K562 (cell line): ENCODE measurements around the gene IFT81. TPM values are rescaled to one million over a fixed set of nuclear protein-coding genes. Genes with fewer than 3 reads are reported as not detected.

ENCODE experiments used
- ATAC-seq: fragments of 200-7000 bp; cut with Tn5 transposase; 3 replicates; pipeline ENCODE4 v1.9.1; 2020; ENCODE audit warnings: moderate library complexity
- BruUV-seq: library from RNA; stranded (reverse); fragments of 400-500 nt; replicated peaks from 2 replicates; lab custom pipeline; 2021; lab: Mats Ljungman, UMichigan
- CTCF ChIA-PET: fragments of 300-600 bp; formaldehyde crosslinking; extraction: SDS; loops from one replicate; lab custom pipeline; 2021; ENCODE audit warnings: low intra/inter-chr PET ratio; lab: Yijun Ruan, JAX
- POLR2A ChIA-PET: fragments of 300-600, 350-650 bp; sonication (Branson Sonifier 250); formaldehyde crosslinking; extraction: SDS; loops from one replicate; lab custom pipeline; 2021; ENCODE audit warnings: antibody characterized with exemption, inconsistent platforms; lab: Yijun Ruan, JAX
- DNase-seq, 4 experiments: peaks; one replicate each; pipeline versions ENCODE4 v3.0.0 to v3.0.0-alpha.2; 2011 to 2018; ENCODE audit warnings: low spot score in 3 of 4, mixed read lengths in 3 of 4; ENCODE audit errors: extremely low read depth in 1 of 4
- FAIRE-seq: peaks from 2 replicates; lab custom pipeline; 2011; peaks lifted over from hg19 to GRCh38; lab: Jason Lieb, UNC
- H2AFZ ChIP-seq: 2 replicates; pipeline ENCODE4 v1.6.0; 2011; ENCODE audit warnings: low read depth, low read length, control low read depth, inconsistent platforms
- H3K27ac ChIP-seq: fragments of 200-600 bp; 3 replicates; pipeline ENCODE4 v1.8.0; 2011; ENCODE audit warnings: low read depth, mild to moderate bottlenecking, control low read depth, inconsistent platforms, low read length, moderate library complexity, mixed read lengths; ENCODE audit errors: extremely low read depth
- H3K27me3 ChIP-seq, 2 experiments: fragments of 300-600 bp in 1 of 2; 2 replicates in 1 of 2; 3 replicates in 1 of 2; pipeline versions ENCODE4 v1.6.0 to v1.8.0; 2011; ENCODE audit warnings: inconsistent platforms in 2 of 2, low read length in 2 of 2, mild to moderate bottlenecking in 1 of 2, mixed read lengths in 1 of 2, moderate library complexity in 1 of 2; ENCODE audit not compliant: control insufficient read depth in 2 of 2, insufficient read depth in 2 of 2
- H3K36me3 ChIP-seq: fragments of 300-600 bp; 3 replicates; pipeline ENCODE4 v1.8.0; 2011; ENCODE audit warnings: mild to moderate bottlenecking, low read length, inconsistent platforms; ENCODE audit not compliant: control insufficient read depth, insufficient read depth
- H3K4me1 ChIP-seq, 2 experiments: fragments of 200-600 bp in 1 of 2; replicated peaks in 1 of 2; 2 replicates in 1 of 2; 3 replicates in 1 of 2; pipeline versions ENCODE4 v1.5.1 to v1.8.0; 2011; ENCODE audit warnings: inconsistent platforms in 2 of 2, low read length in 2 of 2, mild to moderate bottlenecking in 1 of 2, mixed read lengths in 1 of 2, moderate library complexity in 1 of 2; ENCODE audit not compliant: control insufficient read depth in 2 of 2, insufficient read depth in 2 of 2
- H3K4me2 ChIP-seq: 2 replicates; pipeline ENCODE4 v1.6.1; 2011; ENCODE audit warnings: low read length, control low read depth, inconsistent platforms, mixed read lengths; ENCODE audit not compliant: insufficient read depth
- H3K4me3 ChIP-seq: fragments of 200-600 bp; sonication (generic), shearing (Covaris generic); 2 replicates; pipeline ENCODE4 v1.5.1; 2016; ENCODE audit warnings: control low read depth, inconsistent platforms
- H3K79me2 ChIP-seq: fragments of 200-600 bp; 3 replicates; pipeline ENCODE4 v1.8.0; 2011; ENCODE audit warnings: low read length, inconsistent platforms; ENCODE audit not compliant: control insufficient read depth, insufficient read depth
- H3K9ac ChIP-seq, 2 experiments: 2 replicates each; pipeline versions ENCODE4 v1.6.0 to v1.6.1; 2011; ENCODE audit warnings: low read depth in 2 of 2, low read length in 2 of 2, control low read depth in 1 of 2, inconsistent platforms in 1 of 2, mild to moderate bottlenecking in 1 of 2, mixed read lengths in 1 of 2; ENCODE audit not compliant: insufficient read depth in 1 of 2
- H3K9me1 ChIP-seq: one replicate; pipeline ENCODE4 v1.6.0; 2011; ENCODE audit warnings: inconsistent platforms, mild to moderate bottlenecking, low read length, moderate library complexity; ENCODE audit not compliant: control insufficient read depth, insufficient read depth
- H3K9me3 ChIP-seq: replicated peaks from 2 replicates; pipeline ENCODE4 v1.5.1; 2011; ENCODE audit warnings: low read depth, low read length, inconsistent platforms; ENCODE audit not compliant: control insufficient read depth, insufficient read depth
- H4K20me1 ChIP-seq: replicated peaks from 2 replicates; pipeline ENCODE4 v1.6.1; 2011; ENCODE audit warnings: low read length, inconsistent platforms, mixed read lengths; ENCODE audit not compliant: control insufficient read depth, insufficient read depth
- CREBBP ChIP-seq: IDR thresholded peaks from one replicate; pipeline ENCODE4 v1.6.1; 2012; ENCODE audit warnings: low read depth, mild to moderate bottlenecking, control low read depth, inconsistent platforms, low read length
- JUN ChIP-seq, 2 experiments: sonication (generic) in 1 of 2; formaldehyde crosslinking in 1 of 2; IDR thresholded peaks; 2 replicates each; pipeline versions ENCODE4 v1.6.1 to v1.8.0; 2012 to 2022; ENCODE audit warnings: borderline replicate concordance in 2 of 2, mild to moderate bottlenecking in 2 of 2, improper control_type of control experiment in 1 of 2, low read depth in 1 of 2, low read length in 1 of 2, missing genetic modification reagents in 1 of 2
- PPARD ChIP-seq: fragments of 250-450 bp; sonication (Bioruptor Pico); IDR thresholded peaks from 2 replicates; pipeline ENCODE4 v1.8.0; 2022; ENCODE audit warnings: inconsistent platforms, mild to moderate bottlenecking, moderate library complexity
- STAT5A ChIP-seq: IDR thresholded peaks from 2 replicates; pipeline ENCODE4 v1.6.1; 2012; ENCODE audit warnings: low read length, inconsistent platforms, borderline replicate concordance
- TAF1 ChIP-seq: IDR thresholded peaks from 2 replicates; pipeline ENCODE4 v1.6.1; 2011; ENCODE audit warnings: mild to moderate bottlenecking, low read length, moderate library complexity; ENCODE audit not compliant: insufficient read depth, control insufficient read depth, severe bottlenecking; ENCODE audit errors: extremely low read depth
- YBX1 ChIP-seq: fragments of 450-650 bp; IDR thresholded peaks from 2 replicates; pipeline ENCODE4 v1.7.1; 2016; ENCODE audit warnings: mild to moderate bottlenecking
- ZFP30 ChIP-seq: fragments of 250-450 bp; sonication (Bioruptor Pico); IDR thresholded peaks from 2 replicates; pipeline ENCODE4 v1.8.0; 2022; ENCODE audit warnings: moderate library complexity, mild to moderate bottlenecking, inconsistent platforms, borderline replicate concordance
- ZNF174 ChIP-seq: fragments of 250-450 bp; sonication (Bioruptor Pico); IDR thresholded peaks from 2 replicates; pipeline ENCODE4 v1.4.0; 2020; ENCODE audit warnings: mild to moderate bottlenecking
- ZNF644 ChIP-seq: fragments of 200-800 bp; sonication (Bioruptor generic); IDR thresholded peaks from 2 replicates; pipeline ENCODE4 v1.6.1; 2016; ENCODE audit warnings: low read depth, missing genetic modification characterization, missing compliant biosample characterization
- ZNF77 ChIP-seq: fragments of 250-450 bp; sonication (Bioruptor Pico); IDR thresholded peaks from 2 replicates; pipeline ENCODE4 v1.5.0; 2020
- WGBS: fragments of 100-300 bp; shearing (Covaris generic); methylation state at CpG from one replicate; pipeline ENCODE4 v1.1.6; 2016; ENCODE audit warnings: low coverage, mixed read lengths; ENCODE audit not compliant: insufficient coverage; ENCODE audit errors: missing lambda C conversion rate; 5-methylcytosine and 5-hydroxymethylcytosine counted together
- in situ Hi-C: fragments of 300-500 bp; cut with MboI; formaldehyde crosslinking; loops from 4 replicates; pipeline ENCODE4 v1.15.0; 2018; ENCODE audit warnings: inconsistent platforms, mixed read lengths
- intact Hi-C: fragments of 100-400 bp; cut with micrococcal nuclease; formaldehyde crosslinking; loops from 2 replicates; pipeline ENCODE4 v1.14.2; 2022
- polyA plus RNA-seq, 8 experiments: library from polyadenylated mRNA; depleted of rRNA in 4 of 8; stranded (reverse) in 5 of 8; unstranded in 3 of 8; fragments of >200 nt; fragmentation: Nextera tagmentation in 2 of 8; fragmentation: Illumina TruSeq in 1 of 8; extraction: Ambion mirVana in 2 of 8; extraction: Trizol in 1 of 8; gene quantifications; 2 replicates each; pipeline versions ENCODE4 v1.2.1 to v1.2.3, GENCODE V29; 2011 to 2014; ENCODE audit warnings: inconsistent platforms in 1 of 8, missing spikeins in 1 of 8
- total RNA-seq, 7 experiments: library from RNA; depleted of rRNA in 6 of 7; stranded (reverse); fragments of >200 nt in 6 of 7; fragmentation: Illumina TruSeq in 2 of 7; extraction: Trizol in 2 of 7; gene quantifications; 2 replicates each; pipeline versions ENCODE4 v1.2.1 to v1.2.3, GENCODE V29; 2011 to 2021; ENCODE audit warnings: low replicate concordance in 1 of 7
- TF ChIP-seq, protein P1 (sequence below): fragments of 250-450 bp; sonication (Bioruptor Pico); IDR thresholded peaks from 2 replicates; pipeline ENCODE4 v1.8.0; 2022; ENCODE audit warnings: moderate library complexity, mild to moderate bottlenecking, inconsistent platforms
- TF ChIP-seq, protein P2 (sequence below): sonication (generic); formaldehyde crosslinking; IDR thresholded peaks from 2 replicates; pipeline ENCODE4 v1.9.0; 2022; ENCODE audit warnings: mild to moderate bottlenecking, missing genetic modification reagents
- TF ChIP-seq, protein P3 (sequence below): conservative IDR thresholded peaks from 2 replicates; pipeline ENCODE4 v1.6.1; 2011; ENCODE audit warnings: low read depth, mild to moderate bottlenecking, low read length; ENCODE audit not compliant: control insufficient read depth
- TF ChIP-seq, protein P4 (sequence below): fragments of 250-450 bp; sonication (Bioruptor Pico); IDR thresholded peaks from 2 replicates; pipeline ENCODE4 v1.5.0; 2021; ENCODE audit warnings: mild to moderate bottlenecking, borderline replicate concordance
- TF ChIP-seq, protein P5 (sequence below): fragments of 450-650 bp; conservative IDR thresholded peaks from 2 replicates; pipeline ENCODE4 v1.6.1; 2016; ENCODE audit warnings: missing genetic modification characterization, low read depth, mild to moderate bottlenecking, control low read depth, missing compliant biosample characterization

The IFT81 gene
- total and polyA plus RNA-seq, 9 of the 15 experiments (the other 6 are each of a cell fraction or from before 2014, with no cell fraction given): 2.8 to 11.9 (median 7.9) TPM

DNA sequence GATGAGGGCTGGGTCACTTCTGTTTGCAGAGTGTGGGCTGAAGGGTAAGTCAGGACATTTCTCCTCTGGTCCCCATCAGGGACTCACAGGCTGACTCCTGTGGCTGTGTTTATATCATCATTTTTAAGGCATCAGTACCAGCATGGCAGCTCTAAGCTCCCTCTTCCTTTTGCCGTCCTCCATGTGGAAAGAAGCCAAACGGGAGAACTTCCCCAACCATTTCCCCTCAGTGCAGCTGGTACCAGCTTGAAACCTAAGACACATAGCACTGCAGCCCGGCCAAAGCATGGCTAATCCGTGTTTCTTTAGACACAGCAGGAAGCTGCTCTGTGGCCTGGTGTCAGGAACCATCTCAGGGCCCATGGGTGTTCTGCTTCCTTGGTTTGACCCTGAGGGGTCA is 124.9 kb downstream of the IFT81 start:
- H4K20me1 ChIP-seq: no peaks in the 10 kb centered on the region
- in situ Hi-C loops: no loop called here
- intact Hi-C loops: no loop called here
- H3K4me1 ChIP-seq: peaks cover 5 to 9% of the 10 kb centered on the region in 2 experiments; a peak in 3 of 5 replicates
- H3K9me1 ChIP-seq: no peaks in the 10 kb centered on the region
- H3K9me3 ChIP-seq: no peaks in the 10 kb centered on the region
- no peaks in the 10 kb centered on the region for H3K36me3 ChIP-seq
- H2AFZ ChIP-seq: no peak overlapping the region
- H3K79me2 ChIP-seq: no peaks in the 10 kb centered on the region
- no peak for FAIRE-seq
- no TSS peak for BruUV-seq
- H3K4me3 ChIP-seq: no peak overlapping the region
- no peak; the same call in 2 of the 3 replicates for ATAC-seq
- WGBS: 10% methylated on average over 4 of the region's 4 CpGs
- ChIA-PET CTCF (no interaction called here), POLR2A (interaction anchor here (3.9 kb wide), 1 partner anchor 30 kb away, joined by 12 read pairs; no protein-coding TSS in a partner anchor)
- no peak overlapping the region for H3K4me2 ChIP-seq
- H3K27me3 ChIP-seq: no peaks in the 10 kb centered on the region
- H3K9ac ChIP-seq: no peak overlapping the region
- H3K27ac ChIP-seq: no peak overlapping the region
- DNase-seq: no peak
- TF ChIP-seq ZNF644 (no peak), ZFP30 (CRISPR knock-in tag) (no peak), ZNF77 (no peak), PPARD (CRISPR knock-in tag) (no peak), CREBBP (no peak), ZNF174 (CRISPR knock-in tag) (no peak), JUN (IDR thresholded peaks at IDR 0.05; ENCODE audit: borderline replicate concordance, low read depth, low read length) (no peak), JUN (CRISPR knock-in tag; IDR thresholded peaks at IDR 0.05; ENCODE audit: borderline replicate concordance) (no peak), TAF1 (no peak), STAT5A (no peak), YBX1 (no peak)
- TF ChIP-seq, protein P1, sequence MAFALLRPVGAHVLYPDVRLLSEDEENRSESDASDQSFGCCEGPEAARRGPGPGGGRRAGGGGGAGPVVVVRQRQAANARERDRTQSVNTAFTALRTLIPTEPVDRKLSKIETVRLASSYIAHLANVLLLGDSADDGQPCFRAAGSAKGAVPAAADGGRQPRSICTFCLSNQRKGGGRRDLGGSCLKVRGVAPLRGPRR (CRISPR knock-in tag): no peak
- TF ChIP-seq, protein P2, sequence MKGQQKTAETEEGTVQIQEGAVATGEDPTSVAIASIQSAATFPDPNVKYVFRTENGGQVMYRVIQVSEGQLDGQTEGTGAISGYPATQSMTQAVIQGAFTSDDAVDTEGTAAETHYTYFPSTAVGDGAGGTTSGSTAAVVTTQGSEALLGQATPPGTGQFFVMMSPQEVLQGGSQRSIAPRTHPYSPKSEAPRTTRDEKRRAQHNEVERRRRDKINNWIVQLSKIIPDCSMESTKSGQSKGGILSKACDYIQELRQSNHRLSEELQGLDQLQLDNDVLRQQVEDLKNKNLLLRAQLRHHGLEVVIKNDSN: no peak
- TF ChIP-seq, protein P3, sequence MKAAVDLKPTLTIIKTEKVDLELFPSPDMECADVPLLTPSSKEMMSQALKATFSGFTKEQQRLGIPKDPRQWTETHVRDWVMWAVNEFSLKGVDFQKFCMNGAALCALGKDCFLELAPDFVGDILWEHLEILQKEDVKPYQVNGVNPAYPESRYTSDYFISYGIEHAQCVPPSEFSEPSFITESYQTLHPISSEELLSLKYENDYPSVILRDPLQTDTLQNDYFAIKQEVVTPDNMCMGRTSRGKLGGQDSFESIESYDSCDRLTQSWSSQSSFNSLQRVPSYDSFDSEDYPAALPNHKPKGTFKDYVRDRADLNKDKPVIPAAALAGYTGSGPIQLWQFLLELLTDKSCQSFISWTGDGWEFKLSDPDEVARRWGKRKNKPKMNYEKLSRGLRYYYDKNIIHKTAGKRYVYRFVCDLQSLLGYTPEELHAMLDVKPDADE: no peak
- TF ChIP-seq, protein P4, sequence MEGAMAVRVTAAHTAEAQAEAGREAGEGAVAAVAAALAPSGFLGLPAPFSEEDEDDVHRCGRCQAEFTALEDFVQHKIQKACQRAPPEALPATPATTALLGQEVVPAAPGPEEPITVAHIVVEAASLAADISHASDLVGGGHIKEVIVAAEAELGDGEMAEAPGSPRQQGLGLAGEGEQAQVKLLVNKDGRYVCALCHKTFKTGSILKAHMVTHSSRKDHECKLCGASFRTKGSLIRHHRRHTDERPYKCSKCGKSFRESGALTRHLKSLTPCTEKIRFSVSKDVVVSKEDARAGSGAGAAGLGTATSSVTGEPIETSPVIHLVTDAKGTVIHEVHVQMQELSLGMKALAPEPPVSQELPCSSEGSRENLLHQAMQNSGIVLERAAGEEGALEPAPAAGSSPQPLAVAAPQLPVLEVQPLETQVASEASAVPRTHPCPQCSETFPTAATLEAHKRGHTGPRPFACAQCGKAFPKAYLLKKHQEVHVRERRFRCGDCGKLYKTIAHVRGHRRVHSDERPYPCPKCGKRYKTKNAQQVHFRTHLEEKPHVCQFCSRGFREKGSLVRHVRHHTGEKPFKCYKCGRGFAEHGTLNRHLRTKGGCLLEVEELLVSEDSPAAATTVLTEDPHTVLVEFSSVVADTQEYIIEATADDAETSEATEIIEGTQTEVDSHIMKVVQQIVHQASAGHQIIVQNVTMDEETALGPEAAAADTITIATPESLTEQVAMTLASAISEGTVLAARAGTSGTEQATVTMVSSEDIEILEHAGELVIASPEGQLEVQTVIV (CRISPR knock-in tag): no peak
- TF ChIP-seq, protein P5, sequence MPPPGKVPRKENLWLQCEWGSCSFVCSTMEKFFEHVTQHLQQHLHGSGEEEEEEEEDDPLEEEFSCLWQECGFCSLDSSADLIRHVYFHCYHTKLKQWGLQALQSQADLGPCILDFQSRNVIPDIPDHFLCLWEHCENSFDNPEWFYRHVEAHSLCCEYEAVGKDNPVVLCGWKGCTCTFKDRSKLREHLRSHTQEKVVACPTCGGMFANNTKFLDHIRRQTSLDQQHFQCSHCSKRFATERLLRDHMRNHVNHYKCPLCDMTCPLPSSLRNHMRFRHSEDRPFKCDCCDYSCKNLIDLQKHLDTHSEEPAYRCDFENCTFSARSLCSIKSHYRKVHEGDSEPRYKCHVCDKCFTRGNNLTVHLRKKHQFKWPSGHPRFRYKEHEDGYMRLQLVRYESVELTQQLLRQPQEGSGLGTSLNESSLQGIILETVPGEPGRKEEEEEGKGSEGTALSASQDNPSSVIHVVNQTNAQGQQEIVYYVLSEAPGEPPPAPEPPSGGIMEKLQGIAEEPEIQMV: no peak
